GM19397 (cell line): ENCODE data around the gene CELF4.

Experiments used
- ATAC-seq: cut with Tn5 transposase; IDR thresholded peaks from one replicate; pipeline ENCODE4 v1.9.1; 2021; ENCODE audit warnings: mild to moderate bottlenecking, moderate library complexity; ENCODE audit not compliant: unreplicated experiment

CELF4 gene

GRCh38 chr18:37497853-37498518, 67.6 kb downstream of the CELF4 start:
- ATAC-seq: no peak

DNA sequence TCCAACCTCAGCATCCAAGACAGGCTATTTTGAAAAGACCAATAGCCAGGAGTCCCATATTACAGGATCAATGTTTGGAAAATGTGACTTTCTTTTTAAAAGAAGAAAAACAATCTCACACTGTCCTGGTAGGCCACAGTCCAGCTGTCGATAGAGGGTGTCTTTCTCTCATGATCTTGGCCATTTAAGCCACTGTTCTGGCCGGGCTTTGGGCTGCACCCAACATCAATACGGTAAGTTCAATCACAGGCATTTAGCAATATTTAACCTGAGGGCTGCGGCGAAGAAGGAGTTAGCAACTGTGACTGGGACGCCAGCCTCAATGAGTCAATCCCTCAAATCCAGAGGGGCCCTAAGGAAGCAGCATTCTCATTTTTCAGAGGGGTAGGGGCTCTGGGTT, 69.0 kb downstream of the CELF4 start:
- ATAC-seq: no peak

DNA sequence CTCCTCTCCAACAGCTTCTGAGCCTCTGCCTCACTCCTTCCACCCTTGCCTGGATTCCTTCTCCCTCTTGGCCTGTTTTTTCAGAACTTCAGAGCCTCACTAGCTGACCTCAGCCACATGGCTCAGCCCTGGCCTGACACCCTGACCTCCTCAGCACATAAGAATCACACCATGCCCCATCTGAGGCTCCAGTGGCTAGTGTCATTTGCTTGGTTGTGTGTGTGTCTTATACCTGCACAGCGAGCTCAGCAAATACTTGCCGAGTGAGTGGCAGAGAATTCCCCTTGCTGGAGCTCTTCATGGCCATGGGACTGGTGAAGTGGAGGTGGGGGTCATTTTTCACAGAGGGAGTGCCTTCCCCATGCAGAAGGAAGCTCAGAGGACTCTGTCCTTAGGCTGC, 70.2 kb downstream of the CELF4 start:
- no peak for ATAC-seq

GRCh38 chr18:37494406-37494805, 71.2 kb downstream of the CELF4 start:
- ATAC-seq: no peak

DNA sequence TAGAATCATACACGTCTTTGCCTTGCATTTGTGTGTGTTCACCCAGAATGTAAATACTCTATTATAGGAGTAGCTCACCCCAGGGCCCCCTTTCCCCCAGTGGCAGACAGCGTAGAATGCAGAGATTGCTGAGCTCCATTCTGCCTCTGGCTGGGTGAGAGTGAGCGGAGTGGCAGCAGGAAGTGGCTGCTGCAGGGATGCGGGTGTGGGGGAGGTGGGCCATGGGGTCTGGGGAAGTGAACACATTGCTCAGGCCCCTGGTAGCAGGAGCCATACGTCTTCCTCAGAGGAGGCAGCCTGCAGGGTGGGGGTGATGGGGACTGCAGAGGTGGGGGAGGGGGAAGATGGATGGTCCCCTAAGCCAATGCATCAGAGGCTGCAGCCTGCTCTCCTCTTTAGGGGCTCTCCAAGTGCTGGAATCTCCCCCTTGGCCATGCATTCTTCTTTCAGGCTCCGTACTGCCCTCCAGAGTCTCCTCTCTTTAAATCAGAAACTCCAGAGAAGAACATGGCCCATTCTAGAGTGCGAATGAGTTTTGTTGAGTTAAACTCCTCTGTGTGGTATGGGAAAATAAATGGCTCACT, 72.2 kb downstream of the CELF4 start:
- ATAC-seq: no peak

DNA sequence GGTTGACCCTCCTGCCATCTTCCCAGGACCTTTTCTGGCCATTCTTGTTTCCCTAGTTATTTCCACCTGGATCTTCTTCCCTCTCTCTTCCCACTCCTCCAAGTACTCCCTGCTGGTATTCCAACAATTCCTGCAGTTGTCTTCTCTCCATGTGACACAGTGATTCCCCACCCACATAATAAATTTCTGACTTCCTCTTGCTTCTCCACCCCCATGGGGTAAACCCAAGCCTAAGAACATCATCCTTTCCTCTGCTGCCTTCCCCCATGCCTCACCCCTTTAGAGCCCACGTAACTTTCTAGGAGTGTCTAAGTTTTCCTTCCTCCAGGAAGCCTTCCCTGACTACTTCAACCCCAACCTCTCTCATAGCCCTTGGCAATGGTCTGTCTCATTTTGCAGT, 72.6 kb downstream of the CELF4 start:
- no peak for ATAC-seq

GRCh38 chr18:37491526-37491925, 74.1 kb downstream of the CELF4 start:
- ATAC-seq: no peak

- no peak for ATAC-seq
Measured at GRCh38 chr18:37489998-37490397, 75.6 kb downstream of the CELF4 start.

- no peak for ATAC-seq
Measured at GRCh38 chr18:37489011-37489410, 76.6 kb downstream of the CELF4 start.

GRCh38 chr18:37487400-37487867, 78.2 kb downstream of the CELF4 start:
- ATAC-seq: no peak

DNA sequence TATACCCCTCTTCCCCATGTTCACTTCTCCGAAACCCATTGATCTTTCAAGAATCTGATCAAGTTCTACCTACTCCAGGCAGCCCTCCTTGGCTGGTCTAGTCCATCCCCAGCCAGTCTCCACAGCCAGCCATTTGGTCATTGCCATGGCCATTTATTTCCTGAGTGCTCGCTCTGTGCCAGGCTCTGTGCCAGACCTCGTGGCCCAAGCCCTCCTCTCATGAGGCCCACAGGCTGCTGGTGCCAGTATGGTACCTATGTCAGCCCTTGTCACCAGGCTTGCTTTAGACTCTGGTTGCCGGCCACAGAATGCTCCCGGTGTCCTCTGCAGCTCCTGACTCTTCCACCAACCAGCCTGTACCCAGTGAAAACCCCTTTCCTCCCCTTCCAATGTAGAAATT, 78.8 kb downstream of the CELF4 start:
- ATAC-seq: no peak

DNA sequence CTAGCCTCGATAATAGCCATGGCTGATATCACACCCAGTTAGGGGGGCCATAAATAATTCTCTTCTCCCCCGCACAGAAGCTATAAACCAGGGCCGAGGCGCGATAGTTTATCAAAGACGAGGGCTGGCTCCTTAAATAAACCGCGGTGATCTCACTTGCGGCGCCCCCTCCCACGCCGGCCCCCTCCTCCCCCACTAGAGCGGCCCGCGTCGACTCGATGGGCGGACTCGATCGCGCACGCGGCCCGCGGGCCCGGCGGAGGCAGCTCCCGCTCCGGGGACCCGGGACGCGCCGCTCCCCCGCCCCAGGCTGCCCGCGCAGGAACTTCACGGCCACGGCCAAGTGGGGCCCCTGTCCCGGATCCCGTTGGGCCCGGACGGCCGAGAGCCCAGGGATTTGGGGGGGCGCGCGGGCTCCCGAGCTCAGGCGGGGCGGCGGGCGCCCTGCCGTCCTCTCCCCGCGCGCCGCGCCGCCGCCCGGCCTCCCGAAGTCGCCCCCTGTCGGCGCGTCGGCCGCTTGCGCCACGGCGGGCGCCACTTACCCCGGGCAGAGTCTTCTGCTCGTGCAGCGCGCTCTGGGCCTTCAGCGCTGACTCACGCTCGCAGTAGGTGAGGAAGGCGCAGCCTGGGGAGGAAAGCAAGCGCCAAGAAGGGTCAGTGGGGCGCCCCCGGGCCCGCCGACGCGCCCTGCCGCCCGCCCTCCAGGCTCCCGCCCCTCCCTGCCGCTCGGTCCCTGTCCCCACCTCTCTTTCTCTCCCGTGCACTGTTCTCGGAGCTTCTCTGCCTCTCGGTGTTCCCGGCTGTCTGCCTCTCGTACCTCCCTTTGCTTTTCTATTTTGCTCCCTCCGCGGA, 80.4 kb downstream of the CELF4 start:
- no peak for ATAC-seq

DNA sequence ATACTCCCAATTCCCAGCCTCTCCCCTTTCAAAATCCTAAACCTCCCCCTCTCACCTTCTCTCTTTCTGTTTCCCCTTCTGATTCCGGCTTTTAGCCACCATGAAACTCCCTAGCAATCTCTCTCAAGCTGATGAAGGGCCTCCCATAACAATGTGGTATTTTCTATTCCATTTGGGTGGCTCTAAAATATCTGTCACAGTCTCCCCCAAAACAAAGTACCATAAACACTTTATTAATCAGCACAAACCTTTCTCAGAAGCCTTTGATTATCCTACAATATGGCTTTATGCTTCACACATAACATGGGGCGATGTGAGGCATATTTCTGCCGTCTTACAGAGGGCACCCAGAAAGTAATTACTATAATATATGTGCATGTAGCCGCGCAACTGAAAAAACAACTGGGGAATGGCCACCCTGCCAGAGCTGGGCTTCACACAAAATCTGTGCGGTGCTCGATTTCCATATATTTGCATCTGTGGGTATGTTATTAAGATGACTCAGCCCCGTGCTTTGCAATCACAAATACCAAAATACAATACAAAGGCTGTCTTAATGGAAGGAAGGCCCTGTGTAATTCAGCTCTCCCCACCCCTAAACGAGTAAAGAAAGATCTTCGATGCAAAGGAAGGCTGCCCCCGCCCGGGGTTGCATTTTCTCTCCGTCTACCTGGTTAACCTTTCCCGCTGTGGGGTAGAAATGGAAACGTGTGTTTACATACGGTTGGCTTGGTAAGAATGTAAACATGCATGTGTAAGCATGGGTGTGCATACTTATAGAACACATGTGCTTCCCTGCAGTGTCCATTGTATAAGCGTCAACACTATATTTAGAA, 81.4 kb downstream of the CELF4 start:
- no peak for ATAC-seq

DNA sequence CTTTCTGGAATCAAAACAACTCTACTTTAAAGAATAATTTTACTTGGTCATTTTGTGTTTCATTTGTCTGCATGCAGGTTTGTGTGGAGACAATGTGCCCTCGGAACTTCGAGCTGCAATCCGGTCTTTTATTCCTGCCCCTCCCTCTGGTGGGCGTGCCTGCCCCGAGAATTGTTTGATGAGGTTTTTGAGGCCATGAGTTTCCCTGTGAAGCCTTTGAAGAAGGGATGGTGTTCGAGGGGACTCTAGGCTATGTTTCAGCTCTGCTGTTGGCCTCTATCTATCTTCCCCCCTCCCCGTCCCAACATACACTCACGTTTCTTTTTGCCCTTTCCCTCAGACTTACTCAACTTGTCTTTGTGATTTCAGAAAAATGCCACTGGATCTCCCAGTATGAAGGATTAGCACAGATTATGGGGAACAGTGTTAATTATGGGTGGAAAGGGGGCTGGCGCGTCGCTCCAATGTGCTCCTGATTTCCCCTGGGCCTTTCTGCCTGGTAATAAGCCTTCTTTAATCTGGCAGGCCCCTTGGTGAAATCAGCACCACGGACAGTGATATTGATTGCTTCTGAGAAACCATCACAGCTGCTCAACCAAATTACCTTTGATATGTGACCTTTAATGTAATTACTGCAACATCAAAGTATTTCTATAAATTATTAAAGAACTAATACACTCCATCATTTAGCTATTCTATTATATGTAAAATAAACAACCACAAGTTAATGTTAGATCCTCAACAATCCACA, 82.2 kb downstream of the CELF4 start:
- ATAC-seq: no peak

DNA sequence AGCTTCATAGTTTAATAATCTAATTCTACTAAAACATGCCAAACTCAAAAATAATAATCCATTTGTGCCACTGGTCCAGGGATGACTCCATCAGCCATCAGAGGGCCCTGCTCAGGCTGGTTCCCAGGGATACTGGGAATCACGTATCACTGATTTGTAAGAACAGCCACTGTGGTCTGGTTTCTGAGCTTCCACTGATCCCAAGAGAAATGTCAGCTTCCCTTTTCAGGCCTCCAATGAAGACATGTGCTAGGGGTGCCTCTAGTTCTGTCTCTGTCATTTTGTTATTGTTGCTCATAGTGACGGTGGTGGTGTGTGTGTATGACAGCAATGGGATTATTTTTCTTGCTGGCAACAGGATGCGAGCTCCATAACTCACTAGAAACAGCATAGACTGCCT, 83.2 kb downstream of the CELF4 start:
- ATAC-seq: no peak

DNA sequence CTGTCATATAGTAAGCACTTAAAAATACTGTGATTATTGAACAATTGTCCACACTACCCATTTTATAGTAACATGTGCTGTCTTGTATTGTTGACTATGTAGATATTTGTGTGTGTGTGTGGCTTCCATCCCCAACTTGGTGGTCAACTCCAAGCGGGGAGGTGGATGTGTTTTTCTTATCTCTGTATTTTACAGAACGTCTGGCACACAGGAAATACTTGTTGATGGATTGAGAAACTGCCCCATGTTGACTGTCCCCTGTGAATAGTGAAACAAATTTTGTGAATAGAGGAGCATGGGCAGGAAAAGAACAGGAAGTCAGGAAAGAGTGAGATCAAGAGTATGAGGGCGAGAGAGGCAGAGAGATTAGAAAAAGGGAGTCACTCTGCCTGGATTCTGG, 83.6 kb downstream of the CELF4 start:
- no peak for ATAC-seq

GRCh38 chr18:37481491-37481890, 84.1 kb downstream of the CELF4 start:
- no peak for ATAC-seq

DNA sequence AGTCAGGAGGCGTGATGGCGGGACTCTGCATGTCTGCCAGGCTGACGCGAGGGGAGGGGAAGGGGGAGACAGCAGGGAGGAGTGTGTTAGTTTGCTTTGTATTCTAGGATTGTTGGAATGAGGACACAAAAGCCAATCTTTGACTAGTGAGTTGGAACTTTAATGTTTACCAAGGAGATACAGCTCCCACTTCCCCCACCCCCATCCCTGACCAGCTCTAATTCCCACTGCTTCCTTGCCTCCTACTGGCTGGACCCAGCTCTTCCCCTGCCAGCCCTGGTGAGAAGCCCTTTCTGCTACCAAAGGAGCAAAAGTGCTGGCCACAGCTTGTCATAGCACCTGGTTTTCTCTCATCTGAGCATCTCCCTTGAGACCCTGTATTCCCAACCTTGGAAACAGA, 84.5 kb downstream of the CELF4 start:
- no peak for ATAC-seq

- no peak for ATAC-seq
Measured at GRCh38 chr18:37476611-37477295, 88.8 kb downstream of the CELF4 start.

DNA sequence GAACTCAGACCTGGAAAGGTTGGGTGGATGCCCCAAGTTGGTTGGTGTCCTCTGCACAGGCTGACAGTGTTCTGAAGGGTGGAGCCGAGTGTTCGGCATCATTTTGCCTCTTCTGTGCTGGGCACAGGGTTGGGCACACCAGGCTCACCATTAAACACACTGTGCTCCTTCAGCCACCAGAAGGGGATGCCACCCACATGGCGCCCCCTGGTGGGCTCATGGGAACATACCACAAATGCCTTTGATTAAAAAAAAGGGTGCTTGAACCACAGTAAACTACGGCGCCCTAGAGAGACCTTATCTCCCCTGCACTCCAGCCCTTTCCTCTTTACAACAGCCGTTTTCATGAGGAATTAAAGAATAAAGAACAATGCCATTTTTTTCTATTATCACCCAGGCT, 89.4 kb downstream of the CELF4 start:
- ATAC-seq: no peak
